COLO829 (cell line): Measurements from ENCODE around the gene CHPF2.
A peak's percentile ranks its signal among the peaks of the same experiment; 100 is the strongest.

Experiments
- DNase-seq: peaks from one replicate; pipeline ENCODE4 v3.0.0; 2012; ENCODE audit warnings: low spot score

CHPF2 gene

GRCh38 chr7:151245360-151246101 is 13.2 kb downstream of the CHPF2 start:
- no peak for DNase-seq

GRCh38 chr7:151246102-151246850 is 14.0 kb downstream of the CHPF2 start:
- no peak for DNase-seq

- DNase-seq, result no peak
Measured at GRCh38 chr7:151246851-151247580, 14.7 kb downstream of the CHPF2 start.

GRCh38 chr7:151247611-151248345 is 15.5 kb downstream of the CHPF2 start:
- no peak for DNase-seq

GRCh38 chr7:151248346-151249033 is 16.2 kb downstream of the CHPF2 start, which contains the start of gene SMARCD3:
SMARCD3 (minus strand) TSS chr7:151248694; CDS start chr7:151248562, 132 bp downstream.
- peak; percentile 23 for DNase-seq

- peak; percentile 36 for DNase-seq
Measured at GRCh38 chr7:151249034-151249731, 16.9 kb downstream of the CHPF2 start.

GRCh38 chr7:151249732-151250072 is 17.4 kb downstream of the CHPF2 start:
- DNase-seq, result peak; percentile 50

GRCh38 chr7:151250181-151251132 is 18.2 kb downstream of the CHPF2 start:
- no peak for DNase-seq

- DNase-seq, result no peak
Measured at GRCh38 chr7:151251328-151251688, 19.0 kb downstream of the CHPF2 start.

- peak; percentile 46 for DNase-seq
Measured at GRCh38 chr7:151251689-151252560, 19.6 kb downstream of the CHPF2 start.

- no peak for DNase-seq
Measured at GRCh38 chr7:151252561-151252835, 20.2 kb downstream of the CHPF2 start.

- DNase-seq, result no peak
Measured at GRCh38 chr7:151252961-151253711, 20.9 kb downstream of the CHPF2 start.

- DNase-seq, result no peak
Measured at GRCh38 chr7:151254316-151254715, 22.0 kb downstream of the CHPF2 start.

- DNase-seq, result no peak
Measured at GRCh38 chr7:151254851-151255250, 22.6 kb downstream of the CHPF2 start.

- no peak for DNase-seq
Measured at GRCh38 chr7:151255390-151255789, 23.1 kb downstream of the CHPF2 start.

GRCh38 chr7:151256410-151257045 is 24.2 kb downstream of the CHPF2 start:
- DNase-seq, result no peak

GRCh38 chr7:151257990-151258389 is 25.7 kb downstream of the CHPF2 start:
- no peak for DNase-seq

- DNase-seq, result no peak
Measured at GRCh38 chr7:151260471-151260870, 28.2 kb downstream of the CHPF2 start.
